ENCODE results near the gene CAMKK2. TPM values are rescaled to one million over a fixed set of nuclear protein-coding genes. Genes with fewer than 3 reads are reported as not detected.

CAMKK2 gene
- 21.0 to 30.1 TPM (median 25.5 TPM) in 5 replicates for total RNA-seq (2022; extraction: Qiagen RNA extraction)

GRCh38 chr12:121296618-121297434 is at the start of gene CAMKK2:
CAMKK2 (minus strand) TSS chr12:121296709; CDS start chr12:121274526, 22,183 bp downstream.

GRCh38 chr12:121209624-121210572 is 86.6 kb downstream of the CAMKK2 start, which contains the start of gene P2RX4:
P2RX4 (plus strand) TSS chr12:121210129; CDS start chr12:121210165, 36 bp downstream.

Other genes with a start within 250 kb of the CAMKK2 start
- gene P2RX7, start 163.8 kb downstream of the CAMKK2 start, total RNA-seq (2022; extraction: Qiagen RNA extraction) = 0.03 TPM in 1 of 5 replicates, not detected in the others
- 15.2 to 20.9 TPM (median 17.7 TPM) in 5 replicates for gene P2RX4, start 86.6 kb downstream of the CAMKK2 start, total RNA-seq (2022; extraction: Qiagen RNA extraction)
- gene ANAPC5, start 55.7 kb upstream of the CAMKK2 start, total RNA-seq (2022; extraction: Qiagen RNA extraction) = 85.4 to 91.3 TPM (median 87.2 TPM) in 5 replicates
- 38.2 to 42.3 TPM (median 40.5 TPM) in 5 replicates for gene RNF34, start 103.4 kb upstream of the CAMKK2 start, total RNA-seq (2022; extraction: Qiagen RNA extraction)